ENCODE measurements around the gene SUN3.

DNA sequence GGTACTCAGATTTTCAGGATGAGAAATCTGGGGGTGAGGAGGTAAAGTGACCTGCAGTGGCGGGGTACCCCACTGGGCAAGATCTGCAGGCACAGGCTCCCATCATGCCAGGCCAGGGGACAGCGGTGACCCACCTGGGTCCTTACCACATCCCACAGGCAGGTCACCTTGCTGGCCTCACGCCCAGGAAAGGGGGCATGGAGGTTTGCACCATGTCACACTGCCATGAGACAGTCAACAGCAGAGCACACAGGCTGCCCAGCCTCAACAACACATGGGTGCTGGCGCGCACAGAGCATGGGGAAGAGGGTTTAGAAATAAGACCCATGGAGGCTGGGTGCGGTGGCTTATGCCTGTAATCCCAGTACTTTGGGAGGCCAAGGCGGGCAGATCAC is 81.6 kb downstream of the SUN3 start:
- TF ChIP-seq SIN3A (IDR thresholded peaks at IDR 0.05; ENCODE audit: borderline replicate concordance, insufficient read depth, low read depth, low read length) (no peak), POLR2AphosphoS5 (IDR thresholded peaks at IDR 0.05; ENCODE audit: low read depth, low read length) (no peak)
- TF ChIP-seq, protein P1, sequence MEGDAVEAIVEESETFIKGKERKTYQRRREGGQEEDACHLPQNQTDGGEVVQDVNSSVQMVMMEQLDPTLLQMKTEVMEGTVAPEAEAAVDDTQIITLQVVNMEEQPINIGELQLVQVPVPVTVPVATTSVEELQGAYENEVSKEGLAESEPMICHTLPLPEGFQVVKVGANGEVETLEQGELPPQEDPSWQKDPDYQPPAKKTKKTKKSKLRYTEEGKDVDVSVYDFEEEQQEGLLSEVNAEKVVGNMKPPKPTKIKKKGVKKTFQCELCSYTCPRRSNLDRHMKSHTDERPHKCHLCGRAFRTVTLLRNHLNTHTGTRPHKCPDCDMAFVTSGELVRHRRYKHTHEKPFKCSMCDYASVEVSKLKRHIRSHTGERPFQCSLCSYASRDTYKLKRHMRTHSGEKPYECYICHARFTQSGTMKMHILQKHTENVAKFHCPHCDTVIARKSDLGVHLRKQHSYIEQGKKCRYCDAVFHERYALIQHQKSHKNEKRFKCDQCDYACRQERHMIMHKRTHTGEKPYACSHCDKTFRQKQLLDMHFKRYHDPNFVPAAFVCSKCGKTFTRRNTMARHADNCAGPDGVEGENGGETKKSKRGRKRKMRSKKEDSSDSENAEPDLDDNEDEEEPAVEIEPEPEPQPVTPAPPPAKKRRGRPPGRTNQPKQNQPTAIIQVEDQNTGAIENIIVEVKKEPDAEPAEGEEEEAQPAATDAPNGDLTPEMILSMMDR (IDR thresholded peaks at IDR 0.05), result no peak
